ENCODE measurements around the gene NLK.
"Not testable (repeated sequence)": the region's sequence is repeated elsewhere in the genome, so short reads cannot be mapped to it uniquely, and the experiment has no call there.

The NLK gene

GRCh38 chr17:28239271-28239624 is 196.8 kb downstream of the NLK start:
- no peak for TF ChIP-seq CTCF (IDR thresholded peaks at IDR 0.05; ENCODE audit: low read depth, low read length)

GRCh38 chr17:28240688-28241340 is 198.3 kb downstream of the NLK start:
- H3K9me3 ChIP-seq (ENCODE audit: severe bottlenecking) = no peaks in the 10 kb centered on the region
- H3K27me3 ChIP-seq (ENCODE audit: insufficient read depth, low read depth, severe bottlenecking) = no peaks in the 10 kb centered on the region
- no peak overlapping the region for H3K4me3 ChIP-seq (ENCODE audit: low read depth, low read length)
- H3K27ac ChIP-seq = no peak overlapping the region; the same call in 1 of the 2 replicates
- H3K36me3 ChIP-seq = no peaks in the 10 kb centered on the region
- no peak for TF ChIP-seq CTCF (IDR thresholded peaks at IDR 0.05; ENCODE audit: low read depth, low read length)
- DNase-seq = peak; percentile 37

More at GRCh38 chr17:28239271-28239624, 196.8 kb downstream of the NLK start:
- no peak overlapping the region for H3K4me3 ChIP-seq (ENCODE audit: low read depth, low read length)
- no peak overlapping the region for H3K27ac ChIP-seq
- H3K27me3 ChIP-seq (ENCODE audit: insufficient read depth, low read depth, severe bottlenecking) = no peaks in the 10 kb centered on the region
- DNase-seq = no peak
- H3K9me3 ChIP-seq (ENCODE audit: severe bottlenecking) = no peaks in the 10 kb centered on the region
- H3K36me3 ChIP-seq = no peaks in the 10 kb centered on the region

- no peaks in the 10 kb centered on the region for H3K9me3 ChIP-seq (ENCODE audit: severe bottlenecking)
- no peak overlapping the region for H3K4me3 ChIP-seq (ENCODE audit: low read depth, low read length)
- no peaks in the 10 kb centered on the region for H3K27me3 ChIP-seq (ENCODE audit: insufficient read depth, low read depth, severe bottlenecking)
- no peak for DNase-seq
- TF ChIP-seq CTCF (IDR thresholded peaks at IDR 0.05; ENCODE audit: low read depth, low read length) = no peak
- no peaks in the 10 kb centered on the region for H3K36me3 ChIP-seq
- no peak overlapping the region for H3K27ac ChIP-seq
Observed at GRCh38 chr17:28242791-28243190, 200.3 kb downstream of the NLK start.

GRCh38 chr17:28243268-28243667 is 200.8 kb downstream of the NLK start:
- H3K27me3 ChIP-seq (ENCODE audit: insufficient read depth, low read depth, severe bottlenecking); H3K27ac ChIP-seq; H3K4me3 ChIP-seq (ENCODE audit: low read depth, low read length); H3K36me3 ChIP-seq; H3K9me3 ChIP-seq (ENCODE audit: severe bottlenecking); DNase-seq: not testable (repeated sequence)

GRCh38 chr17:28244446-28244845 is 202.0 kb downstream of the NLK start:
- DNase-seq = no peak
- Histone ChIP-seq H3K27me3 (ENCODE audit: insufficient read depth, low read depth, severe bottlenecking) (no peaks in the 10 kb centered on the region), H3K4me3 (ENCODE audit: low read depth, low read length) (no peak overlapping the region), H3K36me3 (no peaks in the 10 kb centered on the region), H3K9me3 (ENCODE audit: severe bottlenecking) (no peaks in the 10 kb centered on the region), H3K27ac (no peak overlapping the region)
- TF ChIP-seq CTCF (IDR thresholded peaks at IDR 0.05; ENCODE audit: low read depth, low read length) = no peak

All from WERI-Rb-1 (cell line).